SH-SY5Y (cell line): ENCODE results near the gene GCK.

Experiments
- GATA2 ChIP-seq: IDR thresholded peaks from 2 replicates; pipeline ENCODE4 v1.6.1; 2011; ENCODE audit warnings: mild to moderate bottlenecking, low read depth, low read length
- GATA3 ChIP-seq: IDR thresholded peaks from 2 replicates; pipeline ENCODE4 v1.6.1; 2011; ENCODE audit warnings: low read depth, mild to moderate bottlenecking, low read length, moderate library complexity

GRCh38 chr7:44206008-44206407, 16.8 kb upstream of the GCK start:
- TF ChIP-seq GATA2 (no peak), GATA3 (no peak)
